Activated naive CD8-positive, alpha-beta T cell treated with anti-CD3 and anti-CD28 coated beads for 36 hours (primary cell): ENCODE measurements around the gene JMJD1C. TPM values are rescaled to one million over a fixed set of nuclear protein-coding genes. Genes with fewer than 3 reads are reported as not detected.

ENCODE experiments used
- DNase-seq: peaks from one replicate; pipeline ENCODE4 v3.0.0; 2021
- H3K27ac Mint-ChIP-seq: one replicate; pipeline ENCODE4 v1.8.0; 2022; ENCODE audit warnings: mild to moderate bottlenecking, moderate library complexity, mixed read lengths
- H3K27me3 Mint-ChIP-seq: one replicate; pipeline ENCODE4 v1.8.0; 2022; ENCODE audit warnings: mild to moderate bottlenecking, mixed read lengths
- H3K36me3 Mint-ChIP-seq: one replicate; pipeline ENCODE4 v1.8.0; 2021; ENCODE audit warnings: mild to moderate bottlenecking, mixed read lengths
- H3K4me1 Mint-ChIP-seq: one replicate; pipeline ENCODE4 v1.8.0; 2021; ENCODE audit warnings: mixed read lengths
- H3K4me3 Mint-ChIP-seq: one replicate; pipeline ENCODE4 v1.8.0; 2022; ENCODE audit warnings: mild to moderate bottlenecking, moderate library complexity, mixed read lengths
- H3K9me3 Mint-ChIP-seq: one replicate; pipeline ENCODE4 v1.8.0; 2022; ENCODE audit warnings: mixed read lengths
- total RNA-seq, 2 experiments: library from RNA; stranded (reverse); gene quantifications; one replicate each; pipeline ENCODE4 v1.2.3, GENCODE V29; 2021

The JMJD1C gene
- total RNA-seq, 2 experiments from 2014 or later: 48.4 to 52.0 TPM

- no peaks in the 10 kb centered on the region for H3K9me3 Mint-ChIP-seq
- H3K4me1 Mint-ChIP-seq: peaks cover 8% of the 10 kb centered on the region
- H3K36me3 Mint-ChIP-seq: peaks cover 12% of the 10 kb centered on the region
- H3K27ac Mint-ChIP-seq: no peak overlapping the region
- no peak for DNase-seq
- no peaks in the 10 kb centered on the region for H3K27me3 Mint-ChIP-seq
- no peak overlapping the region for H3K4me3 Mint-ChIP-seq
Observed at GRCh38 chr10:63458177-63458576, 7.6 kb downstream of the JMJD1C start.

GRCh38 chr10:63457594-63457993, 8.2 kb downstream of the JMJD1C start:
- peaks cover 15% of the 10 kb centered on the region for H3K36me3 Mint-ChIP-seq
- peaks cover 8% of the 10 kb centered on the region for H3K4me1 Mint-ChIP-seq
- no peaks in the 10 kb centered on the region for H3K27me3 Mint-ChIP-seq
- no peak overlapping the region for H3K4me3 Mint-ChIP-seq
- H3K27ac Mint-ChIP-seq: no peak overlapping the region
- no peaks in the 10 kb centered on the region for H3K9me3 Mint-ChIP-seq
- no peak for DNase-seq

- Mint-ChIP-seq H3K4me1 (peaks cover 10% of the 10 kb centered on the region), H3K9me3 (no peaks in the 10 kb centered on the region), H3K27ac (no peak overlapping the region), H3K4me3 (no peak overlapping the region), H3K27me3 (no peaks in the 10 kb centered on the region), H3K36me3 (peaks cover 20% of the 10 kb centered on the region)
- no peak for DNase-seq
Observed at GRCh38 chr10:63456437-63457210, 9.2 kb downstream of the JMJD1C start.

DNA sequence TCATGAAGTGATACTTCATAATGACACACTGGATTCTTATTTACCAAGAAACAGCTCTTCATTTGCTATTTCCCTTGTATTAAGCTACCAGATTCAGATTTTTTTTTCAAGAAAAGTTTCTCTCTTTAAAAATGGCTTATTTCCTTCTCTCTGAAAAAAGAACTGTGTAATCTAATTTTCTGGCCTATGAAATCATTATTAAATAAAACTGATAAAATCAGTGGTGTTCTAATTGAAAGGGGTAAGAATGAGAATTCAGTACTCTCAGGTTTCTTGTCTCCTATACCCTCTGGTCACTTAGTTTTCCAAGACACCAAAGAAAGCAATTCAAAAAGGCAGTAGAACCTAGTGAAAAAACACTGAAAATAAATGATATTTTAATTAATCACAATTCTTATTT, 10.3 kb downstream of the JMJD1C start:
- H3K27me3 Mint-ChIP-seq: no peaks in the 10 kb centered on the region
- H3K4me3 Mint-ChIP-seq: no peak overlapping the region
- no peaks in the 10 kb centered on the region for H3K9me3 Mint-ChIP-seq
- peaks cover 22% of the 10 kb centered on the region for H3K36me3 Mint-ChIP-seq
- no peak for DNase-seq
- H3K27ac Mint-ChIP-seq: no peak overlapping the region
- peaks cover 12% of the 10 kb centered on the region for H3K4me1 Mint-ChIP-seq

DNA sequence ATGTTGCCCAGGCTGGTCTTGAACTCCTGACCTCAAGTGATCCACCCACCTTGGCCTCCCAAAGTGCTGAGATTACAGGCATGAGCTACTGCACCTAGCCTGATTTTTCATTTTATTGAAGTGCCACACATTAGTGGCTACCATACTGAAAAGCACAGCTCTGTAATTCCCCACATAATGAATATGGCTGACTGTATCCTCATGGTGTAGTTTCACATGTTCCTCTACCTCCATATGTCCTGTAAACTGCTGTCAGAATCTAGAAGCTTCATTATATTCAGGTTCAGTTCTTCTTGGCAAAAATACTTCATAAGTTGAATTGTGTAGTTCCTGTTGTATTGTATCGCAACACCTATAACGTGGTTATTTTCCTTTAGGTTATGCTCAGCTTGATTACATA, 11.1 kb downstream of the JMJD1C start:
- Mint-ChIP-seq H3K4me3 (no peak overlapping the region), H3K9me3 (no peaks in the 10 kb centered on the region), H3K4me1 (peaks cover 12% of the 10 kb centered on the region), H3K36me3 (peaks cover 25% of the 10 kb centered on the region), H3K27me3 (no peaks in the 10 kb centered on the region), H3K27ac (no peak overlapping the region)
- DNase-seq: no peak

- Mint-ChIP-seq H3K27ac (no peak overlapping the region), H3K36me3 (peaks cover 27% of the 10 kb centered on the region), H3K27me3 (no peaks in the 10 kb centered on the region), H3K4me1 (peaks cover 13% of the 10 kb centered on the region), H3K4me3 (no peak overlapping the region), H3K9me3 (no peaks in the 10 kb centered on the region)
- DNase-seq: no peak
Observed at GRCh38 chr10:63452524-63452923, 13.3 kb downstream of the JMJD1C start.

DNA sequence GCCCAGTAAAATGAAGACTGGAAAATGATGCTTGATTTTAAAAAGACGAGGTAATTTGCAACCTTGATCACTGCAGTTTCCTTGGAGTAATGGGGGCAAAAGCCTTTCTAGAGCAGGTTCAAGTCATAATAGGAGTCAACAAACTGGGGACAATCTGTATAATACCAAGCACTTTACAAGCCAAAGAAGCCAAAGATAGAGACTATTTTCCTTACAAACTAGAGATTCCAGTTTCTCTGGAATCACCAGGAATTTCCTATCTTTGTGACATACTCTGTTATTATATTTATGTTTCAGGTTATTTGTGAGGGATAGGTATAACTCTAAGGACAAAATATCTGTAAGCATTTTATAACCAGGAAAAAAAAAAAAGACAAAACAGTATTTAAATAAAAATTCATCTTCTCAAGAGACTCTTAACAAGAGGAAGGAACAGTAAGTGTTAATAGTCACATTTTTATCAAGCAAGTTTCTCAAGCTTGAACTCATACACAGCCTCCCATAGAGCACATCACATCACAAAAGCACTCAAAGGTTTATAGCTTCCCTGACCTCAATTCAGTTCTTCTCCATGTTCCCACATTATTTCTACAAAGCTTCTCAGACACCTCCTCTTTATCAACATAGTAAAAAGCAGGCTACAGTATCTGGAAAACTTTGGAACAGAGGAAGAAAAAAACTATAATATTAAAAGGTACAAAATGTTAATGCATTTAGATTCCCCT, 18.9 kb downstream of the JMJD1C start:
- no peaks in the 10 kb centered on the region for H3K27me3 Mint-ChIP-seq

DNA sequence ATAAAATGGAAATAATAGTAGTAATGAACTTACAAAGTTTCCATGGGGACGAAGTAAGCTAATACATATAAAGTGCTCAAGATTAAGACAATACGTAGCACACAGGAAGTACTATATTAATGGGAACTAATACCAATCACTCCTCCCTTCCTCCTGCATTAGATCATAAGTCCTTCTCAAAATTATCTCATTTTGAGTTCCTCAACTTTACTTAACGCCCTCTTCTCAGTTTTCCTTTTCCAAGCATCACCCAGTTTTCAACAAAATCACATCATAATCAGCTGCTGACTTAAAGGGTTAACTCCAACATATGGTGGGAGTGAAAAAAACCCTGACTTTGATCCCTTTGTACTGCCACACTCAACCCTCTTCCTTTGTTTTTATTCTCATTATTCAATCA, 24.4 kb downstream of the JMJD1C start:
- peaks cover 21% of the 10 kb centered on the region for H3K4me1 Mint-ChIP-seq
- peaks cover 10% of the 10 kb centered on the region for H3K36me3 Mint-ChIP-seq
- no peaks in the 10 kb centered on the region for H3K9me3 Mint-ChIP-seq
- H3K27ac Mint-ChIP-seq: no peak overlapping the region
- H3K27me3 Mint-ChIP-seq: no peaks in the 10 kb centered on the region
- no peak for DNase-seq
- no peak overlapping the region for H3K4me3 Mint-ChIP-seq

More for the DNA sequence above, 18.9 kb downstream of the JMJD1C start:
- Mint-ChIP-seq H3K9me3 (no peaks in the 10 kb centered on the region), H3K36me3 (peaks cover 19% of the 10 kb centered on the region), H3K4me1 (peaks cover 18% of the 10 kb centered on the region), H3K27ac (no peak overlapping the region), H3K4me3 (no peak overlapping the region)
- no peak for DNase-seq

DNA sequence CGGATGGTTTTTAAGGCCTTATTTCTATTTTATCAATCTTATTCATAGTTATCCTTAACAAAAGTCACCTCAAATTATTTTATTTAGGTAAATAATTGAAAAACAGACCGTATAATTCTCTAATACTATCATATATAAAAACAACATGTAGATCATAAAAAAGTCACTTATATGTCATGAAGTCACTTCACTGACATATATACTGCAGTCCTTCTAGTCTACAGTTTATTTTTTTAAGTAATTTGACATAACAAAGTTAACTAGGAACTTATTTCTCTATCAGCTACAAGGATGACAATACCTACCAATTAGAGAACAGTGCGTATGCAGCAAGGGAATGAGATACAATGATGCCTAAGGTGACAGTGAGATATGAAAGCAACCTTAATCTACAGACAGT, 26.2 kb downstream of the JMJD1C start:
- Mint-ChIP-seq H3K9me3 (no peaks in the 10 kb centered on the region), H3K4me3 (no peak overlapping the region), H3K27ac (no peak overlapping the region), H3K4me1 (peaks cover 23% of the 10 kb centered on the region), H3K36me3 (peaks cover 5% of the 10 kb centered on the region), H3K27me3 (no peaks in the 10 kb centered on the region)
- no peak for DNase-seq

GRCh38 chr10:63438506-63439498, 27.0 kb downstream of the JMJD1C start:
- no peak for DNase-seq
- H3K36me3 Mint-ChIP-seq: peaks cover 4% of the 10 kb centered on the region
- peaks cover 23% of the 10 kb centered on the region for H3K4me1 Mint-ChIP-seq
- H3K9me3 Mint-ChIP-seq: no peaks in the 10 kb centered on the region
- H3K4me3 Mint-ChIP-seq: no peak overlapping the region
- no peaks in the 10 kb centered on the region for H3K27me3 Mint-ChIP-seq
- no peak overlapping the region for H3K27ac Mint-ChIP-seq

DNA sequence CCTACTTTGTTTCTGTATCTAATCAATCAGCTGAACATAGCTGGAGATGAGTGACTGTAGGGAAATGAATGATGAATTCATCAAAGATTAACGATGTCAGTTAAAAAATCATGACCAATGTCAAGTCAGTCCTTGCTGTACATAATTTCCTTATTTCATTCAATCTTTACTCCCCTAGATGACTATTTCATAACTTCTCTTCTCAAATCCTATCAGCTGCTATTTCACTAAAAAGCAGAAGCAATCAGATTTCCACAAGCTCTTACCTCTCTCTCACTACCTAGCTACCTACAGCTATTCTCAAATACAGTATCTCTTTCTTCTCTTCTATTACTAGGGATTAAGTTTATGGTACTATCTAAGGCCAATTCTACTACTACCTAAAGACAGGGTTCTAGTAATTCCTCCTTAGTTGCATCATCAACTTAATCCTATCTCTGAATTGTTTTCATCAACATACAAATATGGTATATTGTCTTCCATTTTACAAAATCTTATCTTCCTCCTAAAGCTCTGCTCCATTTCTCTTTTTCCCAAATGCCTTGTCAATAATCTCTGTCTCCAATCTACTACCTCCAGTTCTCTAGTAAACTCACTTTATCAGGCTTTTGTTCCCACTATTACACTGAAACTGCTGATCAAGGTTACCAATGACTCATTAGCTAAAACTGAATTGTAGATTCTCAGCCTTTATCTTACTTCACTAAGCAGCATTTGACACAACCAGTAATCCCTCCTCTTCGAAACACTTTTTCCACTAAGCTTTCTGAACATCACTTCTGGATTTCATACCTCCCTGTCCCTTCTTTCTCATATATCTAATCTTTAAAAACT, 28.4 kb downstream of the JMJD1C start:
- H3K36me3 Mint-ChIP-seq: peaks cover 2% of the 10 kb centered on the region
- no peaks in the 10 kb centered on the region for H3K27me3 Mint-ChIP-seq
- peaks cover 2% of the 10 kb centered on the region for H3K9me3 Mint-ChIP-seq
- H3K4me3 Mint-ChIP-seq: no peak overlapping the region
- no peak overlapping the region for H3K27ac Mint-ChIP-seq
- no peak for DNase-seq
- peaks cover 22% of the 10 kb centered on the region for H3K4me1 Mint-ChIP-seq

DNA sequence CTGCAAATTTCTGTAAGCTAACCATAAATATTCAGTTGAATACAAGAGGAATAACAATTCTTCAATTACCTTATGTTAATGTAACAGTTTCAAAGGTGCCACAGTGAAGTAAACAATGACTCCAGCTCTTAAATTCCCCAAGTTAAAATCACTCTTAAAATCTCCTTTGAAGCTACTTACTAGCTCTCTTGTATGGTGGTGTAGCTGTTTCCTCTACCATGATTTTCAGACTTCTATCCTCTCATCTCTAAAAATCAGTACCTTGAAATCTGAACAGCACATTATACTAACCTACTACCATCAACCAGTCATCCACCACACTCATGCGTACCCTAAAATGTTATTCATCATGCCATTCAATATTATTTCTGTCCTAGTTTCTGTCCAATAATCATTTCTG, 29.6 kb downstream of the JMJD1C start:
- no peak for DNase-seq
- Mint-ChIP-seq H3K4me1 (peaks cover 21% of the 10 kb centered on the region), H3K27me3 (no peaks in the 10 kb centered on the region), H3K27ac (no peak overlapping the region), H3K4me3 (no peak overlapping the region), H3K9me3 (peaks cover 8% of the 10 kb centered on the region), H3K36me3 (peaks cover 11% of the 10 kb centered on the region)

- H3K4me1 Mint-ChIP-seq: peaks cover 21% of the 10 kb centered on the region
- no peak for DNase-seq
- no peak overlapping the region for H3K4me3 Mint-ChIP-seq
- H3K36me3 Mint-ChIP-seq: peaks cover 18% of the 10 kb centered on the region
- H3K27me3 Mint-ChIP-seq: no peaks in the 10 kb centered on the region
- H3K9me3 Mint-ChIP-seq: peaks cover 8% of the 10 kb centered on the region
- H3K27ac Mint-ChIP-seq: no peak overlapping the region
Observed at GRCh38 chr10:63434866-63435854, 30.6 kb downstream of the JMJD1C start.
